Activated T-helper 2 cell treated with anti-CD3 and anti-CD28 coated beads, Interferon-gamma antibody, Interleukin-2, Interleukin-4, amounts not matched to agents 10 μg/mL and 5 μg/mL and 100 μg/mL, durations not matched to agents 14 hours and 24 hours and 36 hours (primary cell): ENCODE measurements around the gene SEC61A2. TPM values are rescaled to one million over a fixed set of nuclear protein-coding genes. Genes with fewer than 3 reads are reported as not detected.

Experiments
- DNase-seq: peaks from one replicate; pipeline ENCODE4 v3.0.0; 2021; ENCODE audit warnings: low spot score
- H3K27ac Mint-ChIP-seq: one replicate; pipeline ENCODE4 v1.8.0; 2021; ENCODE audit warnings: mixed read lengths
- H3K27me3 Mint-ChIP-seq: one replicate; pipeline ENCODE4 v1.8.0; 2021; ENCODE audit warnings: low read depth, mixed read lengths
- H3K36me3 Mint-ChIP-seq: one replicate; pipeline ENCODE4 v1.8.0; 2021; ENCODE audit warnings: low read depth, mixed read lengths
- H3K4me1 Mint-ChIP-seq: one replicate; pipeline ENCODE4 v1.8.0; 2021; ENCODE audit warnings: low read depth, mixed read lengths
- H3K4me3 Mint-ChIP-seq: one replicate; pipeline ENCODE4 v1.8.0; 2021; ENCODE audit warnings: low read depth, mild to moderate bottlenecking, moderate library complexity, mixed read lengths
- H3K9me3 Mint-ChIP-seq: one replicate; pipeline ENCODE4 v1.8.0; 2021; ENCODE audit warnings: mixed read lengths
- intact Hi-C: fragments of 100-400 bp; cut with micrococcal nuclease; formaldehyde crosslinking; loops from one replicate; pipeline ENCODE4 v1.15.1; 2023
- total RNA-seq: library from RNA; stranded (reverse); gene quantifications from 2 replicates; pipeline ENCODE4 v1.2.3, GENCODE V29; 2022

Gene SEC61A2
- total RNA-seq, 1 donor from 2014 or later, result 17.5 TPM

DNA sequence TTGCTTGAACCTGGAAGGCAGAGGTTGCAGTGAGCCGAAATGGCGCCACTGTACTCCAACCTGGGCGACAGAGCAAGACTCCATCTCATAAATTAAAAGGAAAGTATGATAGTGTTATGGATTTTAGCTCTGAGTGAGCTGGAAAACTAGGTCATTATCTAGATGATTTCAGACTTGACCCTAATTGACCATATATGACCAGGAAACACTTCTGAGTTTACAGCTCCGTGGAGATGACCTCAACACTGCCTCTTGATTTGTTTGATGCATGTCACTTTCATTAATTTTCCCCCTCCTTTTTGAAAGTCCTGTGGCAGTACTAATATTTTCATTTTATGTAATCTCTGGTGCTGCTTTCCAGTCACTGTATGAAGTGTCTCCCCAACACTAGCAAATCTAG is 7.8 kb upstream of the SEC61A2 start:
- H3K4me3 Mint-ChIP-seq, result no peak overlapping the region
- H3K4me1 Mint-ChIP-seq, result peaks cover 26% of the 10 kb centered on the region
- H3K27ac Mint-ChIP-seq, result peak overlapping the region; percentile 96
- H3K9me3 Mint-ChIP-seq, result no peaks in the 10 kb centered on the region
- peaks cover 60% of the 10 kb centered on the region for H3K36me3 Mint-ChIP-seq
- DNase-seq, result no peak
- H3K27me3 Mint-ChIP-seq, result no peaks in the 10 kb centered on the region
- intact Hi-C loops, result loop anchor here (1.0 to 5.0 kb wide), 6 partner anchors 8 to 258 kb away; partner anchors contain the start of genes CDC123, DHTKD1 and NUDT5

DNA sequence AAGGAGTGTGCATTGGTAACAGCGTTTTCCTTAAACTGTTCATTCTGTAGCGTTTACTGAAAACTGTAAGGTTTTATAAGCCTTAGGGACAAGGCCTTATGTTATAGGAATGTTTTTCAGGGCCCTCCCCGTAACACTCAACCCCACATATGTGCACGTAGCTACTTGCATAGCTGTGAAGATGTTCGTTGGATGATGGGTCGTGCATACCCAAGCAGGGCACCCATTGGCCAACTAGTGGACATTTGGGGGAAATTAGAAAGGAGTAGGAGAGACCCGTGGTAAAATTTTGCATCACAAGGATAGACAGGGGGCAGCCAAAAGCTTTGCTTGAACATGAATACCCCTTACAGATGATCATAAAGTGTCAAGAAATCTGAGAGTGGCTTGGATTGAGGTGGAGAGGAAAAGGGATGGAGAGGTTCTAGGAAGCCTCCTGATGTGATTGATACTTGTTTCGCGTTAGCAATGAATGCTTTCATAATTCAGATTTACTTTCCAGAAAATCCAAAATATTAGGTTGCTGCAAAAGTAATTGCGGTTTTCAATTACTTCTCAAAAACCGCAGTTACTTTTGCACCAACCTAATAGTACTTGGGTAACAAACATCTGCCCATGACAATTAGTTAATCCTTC is 878 bp downstream of the SEC61A2 start:
- intact Hi-C loops, result loop anchor here (1.0 kb wide), 1 partner anchor 62 kb away; the partner anchor contains the start of gene DHTKD1
- peaks cover 25% of the 10 kb centered on the region for H3K4me1 Mint-ChIP-seq
- no peak for DNase-seq

DNA sequence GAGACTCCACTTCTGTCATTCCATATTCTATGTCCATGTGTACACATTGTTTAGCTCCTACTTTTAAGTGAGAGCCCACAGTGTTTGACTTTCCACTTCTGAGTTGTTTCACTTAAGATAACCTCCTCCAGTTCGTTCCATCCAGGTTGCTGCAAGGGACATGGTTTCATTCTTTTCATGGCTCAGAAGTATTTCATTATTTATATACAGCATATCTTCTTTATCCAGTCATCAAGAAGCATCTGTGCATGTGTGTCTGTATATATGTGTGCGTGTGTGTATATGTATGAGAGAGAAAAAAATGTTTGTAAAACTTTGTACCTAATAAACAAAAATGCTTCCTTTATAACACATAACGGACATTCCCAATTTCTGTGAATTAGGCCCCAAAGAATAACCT is 6.2 kb downstream of the SEC61A2 start:
- no peak for DNase-seq
- H3K27me3 Mint-ChIP-seq, result no peaks in the 10 kb centered on the region
- H3K4me1 Mint-ChIP-seq, result peaks cover 9% of the 10 kb centered on the region
- intact Hi-C loops, result no loop called here
- H3K27ac Mint-ChIP-seq, result no peak overlapping the region
- peaks cover 41% of the 10 kb centered on the region for H3K36me3 Mint-ChIP-seq
- H3K9me3 Mint-ChIP-seq, result no peaks in the 10 kb centered on the region
- no peak overlapping the region for H3K4me3 Mint-ChIP-seq

More for the DNA sequence above, 878 bp downstream of the SEC61A2 start:
- H3K27ac Mint-ChIP-seq, result peak overlapping the region; percentile 71
- peaks cover 24% of the 10 kb centered on the region for H3K36me3 Mint-ChIP-seq
- H3K4me3 Mint-ChIP-seq, result peak overlapping the region; percentile 87
- H3K27me3 Mint-ChIP-seq, result no peaks in the 10 kb centered on the region
- no peaks in the 10 kb centered on the region for H3K9me3 Mint-ChIP-seq

GRCh38 chr10:12140038-12140437 is 10.6 kb downstream of the SEC61A2 start:
- H3K36me3 Mint-ChIP-seq, result peaks cover 55% of the 10 kb centered on the region
- H3K27ac Mint-ChIP-seq, result no peak overlapping the region
- no peaks in the 10 kb centered on the region for H3K9me3 Mint-ChIP-seq
- no peak for DNase-seq
- H3K27me3 Mint-ChIP-seq, result no peaks in the 10 kb centered on the region
- intact Hi-C loops, result no loop called here
- no peaks in the 10 kb centered on the region for H3K4me1 Mint-ChIP-seq
- H3K4me3 Mint-ChIP-seq, result no peak overlapping the region

DNA sequence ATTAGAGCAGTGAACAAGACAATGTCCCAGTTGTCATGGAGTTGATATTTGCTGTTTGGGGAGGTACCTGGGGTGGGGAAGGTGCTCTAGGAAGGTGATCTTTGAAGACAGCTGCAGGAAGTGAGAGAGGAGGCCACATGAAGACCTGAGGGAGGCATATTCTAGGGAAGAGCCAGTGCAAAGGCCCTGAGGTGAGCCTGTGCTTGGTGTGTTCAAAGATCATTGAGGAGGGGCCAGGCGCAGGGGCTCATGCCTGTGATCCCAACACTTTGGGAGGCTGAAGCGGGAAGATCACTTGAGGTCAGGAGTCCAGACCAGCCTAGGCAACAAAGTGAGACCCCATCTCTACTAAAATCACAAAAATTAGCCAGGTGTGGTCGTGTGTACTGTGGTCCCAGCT is 15.1 kb downstream of the SEC61A2 start:
- H3K4me3 Mint-ChIP-seq, result no peak overlapping the region
- intact Hi-C loops, result no loop called here
- peaks cover 60% of the 10 kb centered on the region for H3K36me3 Mint-ChIP-seq
- no peak for DNase-seq
- no peaks in the 10 kb centered on the region for H3K27me3 Mint-ChIP-seq
- H3K9me3 Mint-ChIP-seq, result no peaks in the 10 kb centered on the region
- H3K4me1 Mint-ChIP-seq, result peaks cover 3% of the 10 kb centered on the region
- peak overlapping the region; percentile 39 for H3K27ac Mint-ChIP-seq

DNA sequence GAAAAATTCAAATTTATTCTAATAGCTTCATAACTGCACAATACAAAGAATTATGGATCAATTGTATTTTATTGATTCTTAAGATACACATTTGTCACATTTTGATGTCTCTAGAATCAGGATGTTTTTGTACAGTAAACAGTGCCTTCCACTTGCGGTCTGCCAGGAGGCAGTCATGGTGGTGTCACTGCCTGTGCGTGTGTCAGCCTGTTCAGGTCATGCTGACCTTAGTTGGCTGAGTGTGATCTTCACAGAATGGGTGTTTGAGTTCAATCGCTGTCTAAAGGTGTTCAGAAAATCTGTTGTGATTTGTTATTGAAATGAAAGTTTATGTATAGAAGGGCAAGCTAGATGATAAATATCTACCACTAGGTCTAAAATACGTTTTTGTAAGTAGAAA is 20.7 kb downstream of the SEC61A2 start:
- DNase-seq, result no peak
- Mint-ChIP-seq H3K4me3 (no peak overlapping the region), H3K27ac (no peak overlapping the region), H3K27me3 (no peaks in the 10 kb centered on the region), H3K36me3 (peaks cover 39% of the 10 kb centered on the region), H3K9me3 (no peaks in the 10 kb centered on the region), H3K4me1 (peaks cover 3% of the 10 kb centered on the region)
- intact Hi-C loops, result no loop called here

DNA sequence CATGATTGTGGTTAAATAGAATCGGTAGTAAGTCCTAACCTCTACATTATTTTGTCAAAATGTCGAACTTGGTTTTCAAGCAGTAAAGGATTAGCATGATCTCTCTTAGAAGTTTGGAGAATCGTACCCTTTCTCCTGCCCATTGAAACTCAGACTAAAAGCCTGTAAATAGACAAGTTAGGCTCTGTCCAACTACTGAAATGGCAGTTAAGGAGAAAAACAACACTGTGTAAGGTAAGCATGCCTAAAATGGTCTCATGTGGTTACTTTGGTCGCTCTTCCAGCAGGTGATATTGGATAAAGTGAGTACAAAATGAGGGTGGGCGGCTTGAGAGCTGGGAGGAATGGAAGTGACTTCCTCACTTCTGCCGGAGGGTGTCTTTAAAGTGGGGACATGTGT is 25.0 kb downstream of the SEC61A2 start:
- Mint-ChIP-seq H3K36me3 (peaks cover 40% of the 10 kb centered on the region), H3K27me3 (no peaks in the 10 kb centered on the region), H3K27ac (no peak overlapping the region), H3K4me3 (no peak overlapping the region), H3K9me3 (no peaks in the 10 kb centered on the region), H3K4me1 (no peaks in the 10 kb centered on the region)
- no peak for DNase-seq
- intact Hi-C loops, result no loop called here

- DNase-seq, result no peak
Measured at GRCh38 chr10:12156367-12157123, 27.1 kb downstream of the SEC61A2 start.

GRCh38 chr10:12158111-12158510 is 28.6 kb downstream of the SEC61A2 start:
- no peaks in the 10 kb centered on the region for H3K4me1 Mint-ChIP-seq
- no peaks in the 10 kb centered on the region for H3K27me3 Mint-ChIP-seq
- no peaks in the 10 kb centered on the region for H3K9me3 Mint-ChIP-seq
- no peak overlapping the region for H3K27ac Mint-ChIP-seq
- intact Hi-C loops, result no loop called here
- DNase-seq, result no peak
- H3K4me3 Mint-ChIP-seq, result no peak overlapping the region
- H3K36me3 Mint-ChIP-seq, result peaks cover 47% of the 10 kb centered on the region

More at GRCh38 chr10:12156367-12157123, 27.1 kb downstream of the SEC61A2 start:
- intact Hi-C loops, result no loop called here
- Mint-ChIP-seq H3K27me3 (no peaks in the 10 kb centered on the region), H3K4me3 (no peak overlapping the region), H3K4me1 (no peaks in the 10 kb centered on the region), H3K27ac (no peak overlapping the region), H3K9me3 (no peaks in the 10 kb centered on the region), H3K36me3 (peaks cover 39% of the 10 kb centered on the region)

DNA sequence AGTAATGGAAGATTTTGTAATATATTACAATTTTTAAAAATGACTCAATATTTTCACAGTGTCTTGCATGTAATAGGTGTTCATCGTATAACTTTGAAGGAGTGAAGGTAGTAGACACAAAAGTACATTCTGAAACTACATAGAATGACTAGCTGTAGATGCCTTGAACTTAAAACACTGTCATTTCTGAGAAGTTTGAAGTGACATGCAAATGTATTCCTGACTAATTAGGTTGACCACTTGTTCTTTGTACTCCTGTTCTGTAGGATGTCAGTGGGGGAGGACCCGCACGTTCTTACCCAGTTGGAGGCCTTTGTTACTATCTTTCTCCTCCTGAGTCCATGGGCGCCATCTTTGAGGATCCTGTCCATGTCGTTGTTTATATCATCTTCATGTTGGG is 31.2 kb downstream of the SEC61A2 start:
- no peak for DNase-seq
- H3K9me3 Mint-ChIP-seq, result no peaks in the 10 kb centered on the region
- no peak overlapping the region for H3K4me3 Mint-ChIP-seq
- intact Hi-C loops, result no loop called here
- no peak overlapping the region for H3K27ac Mint-ChIP-seq
- peaks cover 54% of the 10 kb centered on the region for H3K36me3 Mint-ChIP-seq
- H3K4me1 Mint-ChIP-seq, result no peaks in the 10 kb centered on the region
- no peaks in the 10 kb centered on the region for H3K27me3 Mint-ChIP-seq

DNA sequence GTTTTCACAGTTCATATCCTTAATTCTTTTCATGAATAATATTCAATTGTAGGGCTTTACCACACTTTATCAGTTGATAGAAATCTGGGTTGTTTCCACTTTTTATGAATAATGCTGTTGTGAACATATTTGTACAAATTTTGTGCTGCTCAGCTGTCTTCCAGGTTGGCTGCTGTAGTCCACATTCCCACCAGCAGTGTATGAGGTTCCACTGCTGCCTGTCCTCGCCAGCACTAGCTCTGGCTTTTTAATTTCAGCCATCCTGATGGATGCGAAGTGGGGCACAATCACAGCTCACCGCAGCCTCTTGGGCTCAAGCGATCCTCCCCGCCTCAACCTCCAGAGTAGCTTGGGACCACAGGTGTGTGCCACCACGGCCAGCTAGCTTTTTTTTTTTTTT is 33.5 kb downstream of the SEC61A2 start:
- Mint-ChIP-seq H3K9me3 (no peaks in the 10 kb centered on the region), H3K4me1 (no peaks in the 10 kb centered on the region), H3K4me3 (no peak overlapping the region), H3K36me3 (peaks cover 55% of the 10 kb centered on the region), H3K27me3 (no peaks in the 10 kb centered on the region), H3K27ac (no peak overlapping the region)
- intact Hi-C loops, result no loop called here
- no peak for DNase-seq

DNA sequence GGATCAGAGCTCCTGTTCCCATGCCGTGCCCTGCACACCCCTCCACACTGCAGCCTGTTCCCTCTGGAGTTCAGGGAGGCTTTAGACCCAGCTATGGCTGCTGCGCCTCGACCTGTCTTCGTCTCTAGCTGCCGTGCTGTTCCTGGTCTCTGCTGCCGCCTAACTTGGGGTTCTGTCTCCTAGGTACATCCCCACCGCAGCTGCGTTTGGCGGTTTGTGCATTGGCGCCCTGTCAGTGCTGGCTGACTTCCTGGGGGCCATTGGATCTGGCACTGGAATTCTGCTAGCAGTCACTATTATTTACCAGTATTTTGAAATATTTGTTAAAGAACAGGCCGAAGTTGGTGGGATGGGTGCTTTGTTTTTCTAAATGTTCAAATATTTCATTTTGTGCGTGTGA is 34.6 kb downstream of the SEC61A2 start:
- Mint-ChIP-seq H3K4me1 (no peaks in the 10 kb centered on the region), H3K27ac (no peak overlapping the region), H3K4me3 (no peak overlapping the region), H3K36me3 (peaks cover 54% of the 10 kb centered on the region), H3K27me3 (no peaks in the 10 kb centered on the region), H3K9me3 (no peaks in the 10 kb centered on the region)
- intact Hi-C loops, result no loop called here
- no peak for DNase-seq

GRCh38 chr10:12165036-12165435 is 35.6 kb downstream of the SEC61A2 start:
- peak overlapping the region; percentile 36 for H3K27ac Mint-ChIP-seq
- H3K9me3 Mint-ChIP-seq, result no peaks in the 10 kb centered on the region
- H3K4me3 Mint-ChIP-seq, result no peak overlapping the region
- H3K27me3 Mint-ChIP-seq, result no peaks in the 10 kb centered on the region
- intact Hi-C loops, result no loop called here
- DNase-seq, result no peak
- peaks cover 60% of the 10 kb centered on the region for H3K36me3 Mint-ChIP-seq
- no peaks in the 10 kb centered on the region for H3K4me1 Mint-ChIP-seq
